Measurements from ENCODE around the gene CDK3.

- TF ChIP-seq CTCF (IDR thresholded peaks at IDR 0.05) (no peak), POLR2A (IDR thresholded peaks at IDR 0.05; ENCODE audit: low read depth) (no peak)
These were observed 36.0 kb downstream of the CDK3 start for GRCh38 chr17:76036497-76037261.
